Panc1 (cell line): ENCODE results near the gene CD96. TPM values are rescaled to one million over a fixed set of nuclear protein-coding genes. Genes with fewer than 3 reads are reported as not detected.

Experiments
- ATAC-seq: fragments of 200-7000 bp; cut with Tn5 transposase; 2 replicates; pipeline ENCODE4 v1.9.1; 2020; ENCODE audit warnings: mild to moderate bottlenecking, moderate library complexity
- BruUV-seq: library from RNA; stranded (reverse); fragments of 400-500 nt; replicated peaks from 2 replicates; lab custom pipeline; 2021; lab: Mats Ljungman, UMichigan
- CTCF ChIA-PET: fragments of 300-600 bp; sonication (Branson Sonifier 250); formaldehyde crosslinking; loops from one replicate; lab custom pipeline; 2022; ENCODE audit warnings: antibody characterized with exemption; lab: Charles Lee
- POLR2A ChIA-PET: fragments of 300-600 bp; sonication (Branson Sonifier 250); formaldehyde crosslinking; loops from one replicate; lab custom pipeline; 2022; ENCODE audit warnings: antibody characterized with exemption; lab: Charles Lee
- DNase-seq: peaks from one replicate; pipeline ENCODE4 v3.0.0-alpha.2; 2010; ENCODE audit warnings: low read depth, low spot score
- H3K27ac ChIP-seq: 2 replicates; pipeline ENCODE4 v1.5.1; 2011; ENCODE audit warnings: mild to moderate bottlenecking, low read length, inconsistent platforms
- H3K27me3 ChIP-seq: fragments of 200-500 bp; sonication (Bioruptor generic); 2 replicates; pipeline ENCODE4 v1.6.0; 2014; ENCODE audit warnings: low read length, inconsistent platforms; ENCODE audit not compliant: control insufficient read depth, insufficient read depth
- H3K36me3 ChIP-seq: fragments of 200-500 bp; sonication (Bioruptor generic); 2 replicates; pipeline ENCODE4 v1.5.1; 2014; ENCODE audit warnings: inconsistent platforms, mild to moderate bottlenecking, low read length, moderate library complexity; ENCODE audit not compliant: control insufficient read depth, insufficient read depth
- H3K4me1 ChIP-seq: 2 replicates; pipeline ENCODE4 v1.5.1; 2011; ENCODE audit warnings: inconsistent platforms, mild to moderate bottlenecking, low read length, moderate library complexity; ENCODE audit not compliant: control insufficient read depth, insufficient read depth
- H3K4me3 ChIP-seq, 2 experiments: 2 replicates each; pipeline ENCODE4 v1.5.1; 2011 to 2012; ENCODE audit warnings: low read depth in 2 of 2, low read length in 2 of 2, mild to moderate bottlenecking in 2 of 2, inconsistent platforms in 1 of 2, moderate library complexity in 1 of 2
- H3K9me3 ChIP-seq: fragments of 200-500 bp; sonication (Bioruptor generic); 2 replicates; pipeline ENCODE4 v1.5.1; 2014; ENCODE audit warnings: low read depth, mild to moderate bottlenecking, inconsistent platforms, low read length, moderate library complexity; ENCODE audit not compliant: control insufficient read depth, insufficient read depth
- CTCF ChIP-seq: fragments of 450-650 bp; IDR thresholded peaks from 2 replicates; pipeline ENCODE4 v1.5.1; 2017; ENCODE audit warnings: mild to moderate bottlenecking
- POLR2AphosphoS5 ChIP-seq: IDR thresholded peaks from 2 replicates; pipeline ENCODE4 v1.6.1; 2012; ENCODE audit warnings: mild to moderate bottlenecking, low read depth, low read length, moderate library complexity
- REST ChIP-seq, 2 experiments: IDR thresholded peaks; 2 replicates each; pipeline ENCODE4 v1.6.1; 2011 to 2012; ENCODE audit warnings: low read depth in 2 of 2, control low read depth in 1 of 2, low read length in 1 of 2, mild to moderate bottlenecking in 1 of 2, moderate library complexity in 1 of 2; ENCODE audit not compliant: insufficient read depth in 1 of 2
- SIN3A ChIP-seq: IDR thresholded peaks from 2 replicates; pipeline ENCODE4 v1.6.1; 2012; ENCODE audit warnings: low read depth, mild to moderate bottlenecking, low read length, moderate library complexity, borderline replicate concordance; ENCODE audit not compliant: insufficient read depth
- TCF7L2 ChIP-seq: IDR thresholded peaks from 2 replicates; pipeline ENCODE4 v1.6.1; 2011; ENCODE audit warnings: mild to moderate bottlenecking, low read depth, low read length, inconsistent platforms
- in situ Hi-C: cut with HindIII; loops from 2 replicates; pipeline ENCODE4 v1.10.0; 2016; ENCODE audit warnings: low sequenced_read_pairs, low pct_unique_long_range_greater_than_20kb
- intact Hi-C: fragments of 100-400 bp; cut with micrococcal nuclease; formaldehyde crosslinking; loops from one replicate; pipeline ENCODE4 v1.10.0; 2022; ENCODE audit not compliant: unreplicated experiment
- total RNA-seq: library from RNA; stranded (reverse); gene quantifications from one replicate; pipeline ENCODE4 v1.2.1, GENCODE V29; 2021; ENCODE audit not compliant: unreplicated experiment

The CD96 gene
- total RNA-seq, 1 experiment from 2014 or later, result not detected

GRCh38 chr3:111582120-111582474 lies 40.1 kb downstream of the CD96 start:
- no peak overlapping the region for H3K4me3 ChIP-seq
- no peak overlapping the region for H3K27ac ChIP-seq
- no peaks in the 10 kb centered on the region for H3K4me1 ChIP-seq
- H3K9me3 ChIP-seq, result no peaks in the 10 kb centered on the region
- DNase-seq, result no peak
- POLR2A ChIA-PET, result no interaction called here
- H3K36me3 ChIP-seq, result no peaks in the 10 kb centered on the region
- H3K27me3 ChIP-seq, result no peaks in the 10 kb centered on the region
- in situ Hi-C loops, result no loop called here
- CTCF ChIA-PET, result no interaction called here
- BruUV-seq, result no TSS peak
- intact Hi-C loops, result no loop called here
- TF ChIP-seq POLR2AphosphoS5 (no peak), CTCF (no peak), TCF7L2 (no peak), SIN3A (no peak), REST (IDR thresholded peaks at IDR 0.05; ENCODE audit: insufficient read depth in 1 of 2, low read depth in 2 of 2, low read length in 1 of 2) (no peak)
- peak; percentile 68 for ATAC-seq

DNA sequence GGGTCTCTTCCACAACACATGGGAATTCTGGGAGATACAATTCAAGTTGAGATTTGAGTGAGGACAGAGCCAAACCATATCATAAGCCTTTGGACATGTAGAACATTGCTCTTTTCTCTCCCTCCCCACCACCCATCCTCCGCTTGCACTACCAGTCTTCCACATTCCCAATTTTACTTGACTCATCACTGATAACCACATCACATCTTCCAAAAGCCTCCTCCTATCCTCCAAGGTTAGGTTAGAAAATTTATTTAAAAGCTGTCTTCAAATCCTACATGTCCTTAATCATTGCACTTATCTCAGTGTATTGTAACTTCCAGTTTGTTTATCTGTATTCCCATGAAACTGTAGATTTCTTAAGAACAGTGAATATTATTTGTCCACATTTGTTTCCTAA lies 42.7 kb downstream of the CD96 start:
- no peaks in the 10 kb centered on the region for H3K4me1 ChIP-seq
- no peaks in the 10 kb centered on the region for H3K27me3 ChIP-seq
- no peak overlapping the region for H3K4me3 ChIP-seq
- ChIA-PET POLR2A (no interaction called here), CTCF (no interaction called here)
- in situ Hi-C loops (no loop called here), intact Hi-C loops (no loop called here)
- ATAC-seq (no peak), DNase-seq (no peak)
- H3K36me3 ChIP-seq, result no peaks in the 10 kb centered on the region
- no peaks in the 10 kb centered on the region for H3K9me3 ChIP-seq
- H3K27ac ChIP-seq, result no peak overlapping the region
- no TSS peak for BruUV-seq
- TF ChIP-seq TCF7L2, result no peak

GRCh38 chr3:111585217-111585616 lies 43.2 kb downstream of the CD96 start:
- Histone ChIP-seq H3K36me3 (no peaks in the 10 kb centered on the region), H3K4me1 (no peaks in the 10 kb centered on the region), H3K4me3 (no peak overlapping the region), H3K9me3 (no peaks in the 10 kb centered on the region), H3K27ac (no peak overlapping the region), H3K27me3 (no peaks in the 10 kb centered on the region)
- TF ChIP-seq POLR2AphosphoS5 (no peak), TCF7L2 (no peak), SIN3A (no peak), REST (IDR thresholded peaks at IDR 0.05; ENCODE audit: insufficient read depth in 1 of 2, low read depth in 2 of 2, low read length in 1 of 2) (no peak)
- ATAC-seq, result no peak
- no peak for DNase-seq
- intact Hi-C loops (no loop called here), in situ Hi-C loops (no loop called here)
- no TSS peak for BruUV-seq
- ChIA-PET CTCF (no interaction called here), POLR2A (no interaction called here)
